IMR-90 (cell line): ENCODE results near the gene KRTAP10-5. TPM values are rescaled to one million over a fixed set of nuclear protein-coding genes. Genes with fewer than 3 reads are reported as not detected.

Experiments used
- ATAC-seq: fragments of 200-7000 bp; cut with Tn5 transposase; 2 replicates; pipeline ENCODE4 v1.9.1; 2020; ENCODE audit warnings: low read depth, mild to moderate bottlenecking, moderate library complexity
- BruUV-seq: library from RNA; stranded (reverse); fragments of 400-500 nt; replicated peaks from 2 replicates; lab custom pipeline; 2021; lab: Mats Ljungman, UMichigan
- CTCF ChIA-PET: fragments of 300-600 bp; formaldehyde crosslinking; extraction: SDS; loops from one replicate; lab custom pipeline; 2021; ENCODE audit warnings: antibody characterized with exemption; lab: Yijun Ruan, JAX
- POLR2A ChIA-PET: fragments of 300-600 bp; sonication (Branson Sonifier 250); formaldehyde crosslinking; loops from one replicate; lab custom pipeline; 2022; ENCODE audit warnings: antibody characterized with exemption; ENCODE audit not compliant: unreplicated experiment; lab: Charles Lee
- DNase-seq: peaks from one replicate; pipeline ENCODE4 v3.0.0; 2013
- H2AFZ ChIP-seq: replicated peaks from 2 replicates; pipeline ENCODE3; 2013; ENCODE audit warnings: low read length, mild to moderate bottlenecking; ENCODE audit not compliant: poor library complexity
- H2AK5ac ChIP-seq: 2 replicates; pipeline ENCODE4 v1.6.1; 2013; ENCODE audit warnings: low read depth, low read length, inconsistent platforms
- H2AK9ac ChIP-seq: replicated peaks from 2 replicates; pipeline ENCODE3; 2013; ENCODE audit warnings: mild to moderate bottlenecking, low read depth, low read length, moderate library complexity; ENCODE audit not compliant: poor library complexity
- H2BK120ac ChIP-seq: 2 replicates; pipeline ENCODE4 v1.6.1; 2013; ENCODE audit warnings: low read depth, low read length, inconsistent platforms
- H2BK15ac ChIP-seq: 3 replicates; pipeline ENCODE4 v1.6.1; 2013; ENCODE audit warnings: low read depth, low read length, inconsistent platforms
- H2BK20ac ChIP-seq: 2 replicates; pipeline ENCODE4 v1.6.1; 2013; ENCODE audit warnings: low read depth, mild to moderate bottlenecking, inconsistent platforms, low read length, moderate library complexity
- H2BK5ac ChIP-seq: 2 replicates; pipeline ENCODE4 v1.6.1; 2013; ENCODE audit warnings: mild to moderate bottlenecking, low read depth, low read length, inconsistent platforms; ENCODE audit not compliant: poor library complexity, severe bottlenecking
- H3K14ac ChIP-seq: replicated peaks from 2 replicates; pipeline ENCODE4 v1.6.1; 2013; ENCODE audit warnings: low read depth, low read length, inconsistent platforms
- H3K18ac ChIP-seq: 2 replicates; pipeline ENCODE4 v1.6.1; 2013; ENCODE audit warnings: low read depth, low read length, control low read depth
- H3K23ac ChIP-seq: 2 replicates; pipeline ENCODE4 v1.6.1; 2013; ENCODE audit warnings: low read depth, low read length, inconsistent platforms
- H3K27ac ChIP-seq: 2 replicates; pipeline ENCODE4 v1.5.1; 2013; ENCODE audit warnings: mild to moderate bottlenecking, control low read depth, low read length; ENCODE audit not compliant: insufficient read depth
- H3K27me3 ChIP-seq: 2 replicates; pipeline ENCODE4 v1.6.1; 2013; ENCODE audit warnings: low read length; ENCODE audit not compliant: control insufficient read depth, insufficient read depth
- H3K36me3 ChIP-seq: 2 replicates; pipeline ENCODE4 v1.6.1; 2013; ENCODE audit warnings: low read length, mixed read lengths; ENCODE audit not compliant: control insufficient read depth, insufficient read depth
- H3K4ac ChIP-seq: 2 replicates; pipeline ENCODE4 v1.6.1; 2013; ENCODE audit warnings: low read depth, low read length, inconsistent platforms
- H3K4me1 ChIP-seq: 2 replicates; pipeline ENCODE4 v1.6.1; 2013; ENCODE audit warnings: low read length, mixed read lengths; ENCODE audit not compliant: control insufficient read depth, insufficient read depth
- H3K4me2 ChIP-seq: 2 replicates; pipeline ENCODE4 v1.6.1; 2013; ENCODE audit warnings: low read depth, mild to moderate bottlenecking, control low read depth, low read length, moderate library complexity
- H3K4me3 ChIP-seq: 2 replicates; pipeline ENCODE4 v1.5.1; 2013; ENCODE audit warnings: low read depth, mild to moderate bottlenecking, control low read depth, low read length, moderate library complexity; ENCODE audit not compliant: insufficient read depth
- H3K56ac ChIP-seq: 2 replicates; pipeline ENCODE4 v1.6.1; 2013; ENCODE audit warnings: low read length, inconsistent platforms; ENCODE audit not compliant: insufficient read depth; ENCODE audit errors: extremely low read depth
- H3K79me1 ChIP-seq, 2 experiments: 2 replicates each; pipeline ENCODE4 v1.6.1; 2013; ENCODE audit warnings: low read length in 2 of 2, inconsistent platforms in 1 of 2, low read depth in 1 of 2
- H3K9ac ChIP-seq: 2 replicates; pipeline ENCODE4 v1.6.1; 2013; ENCODE audit warnings: low read depth, low read length, control low read depth
- H3K9me1 ChIP-seq: 2 replicates; pipeline ENCODE4 v1.6.1; 2013; ENCODE audit warnings: low read length, inconsistent platforms; ENCODE audit not compliant: insufficient read depth
- H3K9me3 ChIP-seq: 2 replicates; pipeline ENCODE4 v1.6.1; 2013; ENCODE audit warnings: low read length; ENCODE audit not compliant: control insufficient read depth, insufficient read depth
- H4K20me1 ChIP-seq: 2 replicates; pipeline ENCODE4 v1.6.1; 2013; ENCODE audit warnings: low read length, inconsistent platforms; ENCODE audit not compliant: insufficient read depth
- H4K5ac ChIP-seq: 2 replicates; pipeline ENCODE4 v1.6.1; 2013; ENCODE audit warnings: mild to moderate bottlenecking, low read depth, low read length, control low read depth
- H4K8ac ChIP-seq, 2 experiments: 2 replicates each; pipeline ENCODE4 v1.6.1; 2013; ENCODE audit warnings: low read depth in 2 of 2, low read length in 2 of 2, control low read depth in 1 of 2, inconsistent platforms in 1 of 2
- H4K91ac ChIP-seq: 2 replicates; pipeline ENCODE4 v1.6.1; 2013; ENCODE audit warnings: low read depth, low read length, inconsistent platforms; ENCODE audit not compliant: insufficient read depth
- CHD1 ChIP-seq: IDR thresholded peaks from 2 replicates; pipeline ENCODE4 v1.6.1; 2012; ENCODE audit warnings: low read depth, low read length, improper control_type of control experiment
- WGBS, 2 experiments: methylation state at CpG; one replicate each; pipeline versions ENCODE4 v1.1.5 to v1.1.7; 2013; ENCODE audit warnings: missing lambda C conversion rate in 2 of 2; ENCODE audit not compliant: insufficient read length in 1 of 2; ENCODE audit errors: extremely low coverage in 2 of 2; 5-methylcytosine and 5-hydroxymethylcytosine counted together
- dilution Hi-C: fragments of 300-500 bp; cut with HindIII; formaldehyde crosslinking; loops from one replicate; pipeline ENCODE4 v1.14.3; 2018; ENCODE audit warnings: low sequenced_read_pairs; ENCODE audit not compliant: unreplicated experiment
- in situ Hi-C: fragments of 300-500 bp; cut with MboI; formaldehyde crosslinking; loops from 3 replicates; pipeline ENCODE4 v1.14.3; 2019; ENCODE audit warnings: low sequenced_read_pairs, inconsistent platforms, mixed read lengths
- intact Hi-C: fragments of 100-400 bp; cut with micrococcal nuclease; formaldehyde crosslinking; loops from 2 replicates; pipeline ENCODE4 v1.10.0; 2022
- polyA plus RNA-seq, 3 experiments: library from polyadenylated mRNA; depleted of rRNA; stranded (reverse); fragments of >200 nt; gene quantifications; 2 replicates each; pipeline ENCODE4 v1.2.3, GENCODE V29; 2012; ENCODE audit warnings: low replicate concordance in 1 of 3
- total RNA-seq: library from RNA; depleted of rRNA; stranded (reverse); fragments of >200 nt; gene quantifications from 2 replicates; pipeline ENCODE4 v1.2.3, GENCODE V29; 2012

KRTAP10-5 gene
- total and polyA plus RNA-seq, 2 of the 4 experiments (the other 2 are of a cell fraction), result not detected

DNA sequence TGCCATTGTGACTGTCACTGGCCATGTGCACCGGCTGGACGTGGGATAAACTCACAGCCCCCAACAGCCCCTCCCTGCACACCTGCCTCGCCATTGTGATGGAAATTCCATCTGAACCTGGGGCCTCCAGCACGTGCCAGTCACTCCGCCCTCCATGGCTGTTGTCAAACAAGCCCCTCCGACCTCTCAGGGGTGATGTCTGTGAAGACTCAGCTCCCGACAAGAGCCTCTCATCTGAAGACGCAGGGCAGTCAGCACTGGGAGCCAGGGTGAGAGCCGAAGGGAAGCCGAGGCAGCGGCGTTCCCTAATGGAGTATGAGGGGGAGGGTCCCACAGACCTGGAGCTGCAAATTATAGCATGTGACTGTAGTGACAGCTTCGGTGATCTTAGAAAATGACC lies 27.7 kb downstream of the KRTAP10-5 start:
- no peak overlapping the region for H3K4ac ChIP-seq
- no peak overlapping the region for H2BK15ac ChIP-seq
- H3K4me1 ChIP-seq, result no peaks in the 10 kb centered on the region
- H2AK5ac ChIP-seq, result no peak overlapping the region
- no peak overlapping the region for H2BK5ac ChIP-seq
- no peak for DNase-seq
- no peak overlapping the region for H3K9ac ChIP-seq
- H2BK20ac ChIP-seq, result no peak overlapping the region
- H4K20me1 ChIP-seq, result no peaks in the 10 kb centered on the region
- TF ChIP-seq CHD1, result no peak
- H3K27me3 ChIP-seq, result peaks cover 21% of the 10 kb centered on the region
- H3K4me3 ChIP-seq, result no peak overlapping the region
- H3K23ac ChIP-seq, result no peak overlapping the region
- H3K18ac ChIP-seq, result no peak overlapping the region
- H4K91ac ChIP-seq, result no peak overlapping the region
- H2BK120ac ChIP-seq, result no peak overlapping the region
- POLR2A ChIA-PET, result no interaction called here
- no TSS peak for BruUV-seq
- no peak overlapping the region for H4K5ac ChIP-seq
- H3K79me1 ChIP-seq, result no peaks in the 10 kb centered on the region
- H3K36me3 ChIP-seq, result no peaks in the 10 kb centered on the region
- H3K56ac ChIP-seq, result no peak overlapping the region
- H3K9me3 ChIP-seq, result no peaks in the 10 kb centered on the region
- dilution Hi-C loops (no loop called here), in situ Hi-C loops (no loop called here), intact Hi-C loops (no loop called here)
- H3K14ac ChIP-seq, result no peak overlapping the region
- ATAC-seq, result no peak
- H3K9me1 ChIP-seq, result no peaks in the 10 kb centered on the region
- no peak overlapping the region for H2AFZ ChIP-seq
- H3K27ac ChIP-seq, result no peak overlapping the region
- H2AK9ac ChIP-seq, result no peak overlapping the region
- CTCF ChIA-PET, result no interaction called here
- no peak overlapping the region for H4K8ac ChIP-seq
- WGBS, 2 experiments, result 48% methylated on average over 5 of the region's 13 CpGs; no CpG with 5 or more reads in 1 of the 2 experiments
- no peak overlapping the region for H3K4me2 ChIP-seq
